HCT116 (cell line): ENCODE measurements around the gene PRKACG.

Experiments
- EZH2 ChIP-seq: fragments of 200-600 bp; sonication (generic); IDR thresholded peaks from 2 replicates; pipeline ENCODE4 v1.6.1; 2017; ENCODE audit warnings: antibody characterized with exemption, mixed run types
- MAX ChIP-seq: IDR thresholded peaks from 2 replicates; pipeline ENCODE4 v1.6.1; 2012
- SP1 ChIP-seq: IDR thresholded peaks from 2 replicates; pipeline ENCODE4 v1.6.1; 2012; ENCODE audit warnings: low read depth

DNA sequence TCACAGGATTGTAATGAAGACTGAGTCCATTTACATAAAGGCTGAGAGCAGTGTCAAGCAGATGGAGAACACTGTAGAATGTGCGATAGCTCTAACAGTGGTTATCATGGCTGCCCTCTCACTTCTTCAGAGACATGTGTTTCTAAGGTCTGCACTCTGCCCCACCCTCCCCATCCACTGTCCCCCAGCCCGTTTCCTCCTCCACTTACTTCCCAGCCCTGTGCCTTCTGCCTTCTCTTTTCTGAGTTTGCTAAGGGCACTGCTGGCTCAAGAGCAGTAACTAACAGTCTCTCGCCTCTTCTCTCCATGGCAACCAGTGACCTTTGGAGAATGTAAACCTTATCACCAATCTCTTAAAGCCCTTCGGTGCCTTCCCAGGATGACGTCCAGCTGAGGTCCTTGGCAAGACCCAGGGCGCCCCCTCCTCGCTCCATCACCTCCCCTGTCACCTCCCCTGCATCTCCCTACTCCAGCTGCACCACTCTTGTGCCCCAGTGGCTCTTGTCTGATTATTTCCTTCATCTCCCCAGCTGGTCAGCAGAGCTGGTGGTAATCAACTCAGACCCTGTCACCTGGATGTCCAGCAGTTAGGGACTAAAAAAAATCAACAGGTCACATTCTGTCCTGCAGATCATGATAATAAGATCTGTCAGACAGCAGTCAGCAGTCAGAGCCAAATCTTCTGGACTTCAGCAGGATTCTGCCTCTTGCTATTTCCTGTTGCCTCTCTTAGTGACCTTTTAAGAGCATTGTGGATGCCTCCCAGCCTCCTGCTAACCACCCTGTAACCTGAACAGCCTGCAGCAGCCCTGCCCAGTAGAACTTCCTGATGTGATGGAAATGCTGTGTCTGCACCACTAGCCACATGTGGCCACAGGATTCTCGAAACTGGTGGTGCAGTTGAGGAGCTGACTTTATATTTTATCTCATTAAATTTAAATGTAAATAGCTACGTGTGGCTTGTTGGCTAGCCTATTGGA is 30.6 kb upstream of the PRKACG start:
- no peak for TF ChIP-seq MAX
- no peak for TF ChIP-seq SP1
- TF ChIP-seq EZH2, result no peak
